Suprapubic skin (tissue), 4 donors: Measurements from ENCODE around the gene CREG2. TPM values are rescaled to one million over a fixed set of nuclear protein-coding genes. Genes with fewer than 3 reads are reported as not detected.

Experiments
- DNase-seq, 2 donors: peaks; one replicate each; pipeline ENCODE4 v3.0.0-alpha.2; 2019; ENCODE audit warnings: low spot score in 2 of 2
- H3K27ac ChIP-seq: fragments of 200-600 bp; sonication (generic); one replicate; pipeline ENCODE4 v1.5.1; 2019
- H3K27me3 ChIP-seq: fragments of 200-600 bp; sonication (generic); one replicate; pipeline ENCODE4 v1.5.1; 2019
- H3K36me3 ChIP-seq: fragments of 200-600 bp; sonication (generic); one replicate; pipeline ENCODE4 v1.5.1; 2019
- H3K4me1 ChIP-seq: fragments of 200-600 bp; sonication (generic); one replicate; pipeline ENCODE4 v1.5.1; 2019
- H3K4me3 ChIP-seq: fragments of 200-600 bp; sonication (generic); one replicate; pipeline ENCODE4 v1.5.1; 2019; ENCODE audit warnings: mild to moderate bottlenecking
- H3K9me3 ChIP-seq: fragments of 200-600 bp; sonication (generic); one replicate; pipeline ENCODE4 v1.5.1; 2019
- EP300 ChIP-seq: sonication (generic); formaldehyde crosslinking; IDR thresholded peaks from one replicate; pipeline ENCODE4 v1.6.1; 2017; ENCODE audit warnings: antibody characterized with exemption
- POLR2A ChIP-seq, 2 donors: fragments of 450-650 bp; IDR thresholded peaks; one replicate each; pipeline ENCODE4 v1.6.1; 2017; ENCODE audit warnings: antibody characterized with exemption in 2 of 2, mild to moderate bottlenecking in 2 of 2, moderate library complexity in 2 of 2
- POLR2AphosphoS5 ChIP-seq, 3 donors: sonication (generic); formaldehyde crosslinking; IDR thresholded peaks; one replicate each; pipeline ENCODE4 v1.6.1; 2017; ENCODE audit warnings: antibody characterized with exemption in 3 of 3
- WGBS: methylation state at CpG from one replicate; pipeline ENCODE4 v1.1.5; 2018; 5-methylcytosine and 5-hydroxymethylcytosine counted together
- total RNA-seq, 4 donors: library from RNA; depleted of rRNA; stranded (reverse); fragments of >200 nt; gene quantifications; one replicate each; pipeline ENCODE4 v1.1.0, GENCODE V29; 2016
- TF ChIP-seq, protein P1 (sequence below), 2 donors: fragments of 200-600 bp in 1 of 2; fragments of 450-650 bp in 1 of 2; sonication (generic) in 1 of 2; IDR thresholded peaks; one replicate each; pipeline ENCODE4 v1.5.1; 2016 to 2019; ENCODE audit warnings: antibody characterized with exemption in 2 of 2, mild to moderate bottlenecking in 1 of 2, moderate library complexity in 1 of 2

Gene CREG2
- total RNA-seq, 4 donors from 2014 or later = 0.17 to 1.3 TPM; not detected in 2

DNA sequence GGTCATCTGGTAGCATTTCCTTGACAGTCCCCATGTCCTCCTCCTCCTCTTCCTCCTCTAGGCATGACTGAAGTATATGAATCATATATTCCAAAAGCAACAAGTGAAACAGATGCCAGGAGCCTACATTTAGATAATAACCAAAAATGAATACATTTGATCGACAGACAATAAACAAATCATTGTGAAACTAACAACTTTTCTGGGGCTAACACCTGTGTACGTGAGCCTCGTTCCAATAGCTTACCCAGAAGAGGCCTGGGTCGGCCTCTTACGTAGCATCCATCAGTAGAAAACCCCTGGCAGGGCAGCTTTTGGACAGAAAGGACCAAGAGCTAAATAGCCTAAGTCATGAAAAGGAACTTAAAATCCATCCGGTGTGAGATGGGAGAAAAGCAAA, 15.3 kb upstream of the CREG2 start:
- WGBS = 94% methylated on average over 6 of the region's 6 CpGs
- H3K36me3 ChIP-seq = no peaks in the 10 kb centered on the region
- H3K4me1 ChIP-seq = no peaks in the 10 kb centered on the region
- no peak overlapping the region for H3K27ac ChIP-seq
- no peak for TF ChIP-seq EP300
- TF ChIP-seq, protein P1, sequence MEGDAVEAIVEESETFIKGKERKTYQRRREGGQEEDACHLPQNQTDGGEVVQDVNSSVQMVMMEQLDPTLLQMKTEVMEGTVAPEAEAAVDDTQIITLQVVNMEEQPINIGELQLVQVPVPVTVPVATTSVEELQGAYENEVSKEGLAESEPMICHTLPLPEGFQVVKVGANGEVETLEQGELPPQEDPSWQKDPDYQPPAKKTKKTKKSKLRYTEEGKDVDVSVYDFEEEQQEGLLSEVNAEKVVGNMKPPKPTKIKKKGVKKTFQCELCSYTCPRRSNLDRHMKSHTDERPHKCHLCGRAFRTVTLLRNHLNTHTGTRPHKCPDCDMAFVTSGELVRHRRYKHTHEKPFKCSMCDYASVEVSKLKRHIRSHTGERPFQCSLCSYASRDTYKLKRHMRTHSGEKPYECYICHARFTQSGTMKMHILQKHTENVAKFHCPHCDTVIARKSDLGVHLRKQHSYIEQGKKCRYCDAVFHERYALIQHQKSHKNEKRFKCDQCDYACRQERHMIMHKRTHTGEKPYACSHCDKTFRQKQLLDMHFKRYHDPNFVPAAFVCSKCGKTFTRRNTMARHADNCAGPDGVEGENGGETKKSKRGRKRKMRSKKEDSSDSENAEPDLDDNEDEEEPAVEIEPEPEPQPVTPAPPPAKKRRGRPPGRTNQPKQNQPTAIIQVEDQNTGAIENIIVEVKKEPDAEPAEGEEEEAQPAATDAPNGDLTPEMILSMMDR (IDR thresholded peaks at IDR 0.05) = no peak
- no peak for TF ChIP-seq POLR2AphosphoS5 (IDR thresholded peaks at IDR 0.05)
- TF ChIP-seq POLR2A (IDR thresholded peaks at IDR 0.05) = no peak
- no peaks in the 10 kb centered on the region for H3K9me3 ChIP-seq
- H3K4me3 ChIP-seq = no peak overlapping the region
- H3K27me3 ChIP-seq = no peaks in the 10 kb centered on the region
- no peak for DNase-seq

DNA sequence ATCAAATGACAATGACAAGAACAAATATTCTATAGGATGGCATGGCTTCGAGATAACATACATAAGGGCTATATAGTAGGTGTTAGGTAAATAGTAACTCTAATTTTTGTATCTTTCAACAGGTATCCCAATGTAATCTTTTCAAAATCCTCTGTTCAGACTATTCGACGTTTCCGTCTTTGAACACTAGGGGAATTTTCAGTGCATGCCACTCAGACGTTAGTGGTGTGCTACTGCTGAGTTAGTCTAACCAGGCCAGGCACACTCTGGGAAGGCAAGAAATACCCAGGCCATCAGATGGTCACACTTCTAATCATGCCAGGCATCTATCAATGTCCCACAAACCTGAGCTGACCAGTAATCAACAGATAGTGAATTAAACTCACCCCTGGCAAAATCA, 14.6 kb upstream of the CREG2 start:
- no peak for DNase-seq
- no peak for TF ChIP-seq EP300
- no peak for TF ChIP-seq POLR2A (IDR thresholded peaks at IDR 0.05)
- no peak for TF ChIP-seq POLR2AphosphoS5 (IDR thresholded peaks at IDR 0.05)
- TF ChIP-seq, protein P1 (IDR thresholded peaks at IDR 0.05) = no peak
- 82% methylated on average over 5 of the region's 5 CpGs for WGBS

DNA sequence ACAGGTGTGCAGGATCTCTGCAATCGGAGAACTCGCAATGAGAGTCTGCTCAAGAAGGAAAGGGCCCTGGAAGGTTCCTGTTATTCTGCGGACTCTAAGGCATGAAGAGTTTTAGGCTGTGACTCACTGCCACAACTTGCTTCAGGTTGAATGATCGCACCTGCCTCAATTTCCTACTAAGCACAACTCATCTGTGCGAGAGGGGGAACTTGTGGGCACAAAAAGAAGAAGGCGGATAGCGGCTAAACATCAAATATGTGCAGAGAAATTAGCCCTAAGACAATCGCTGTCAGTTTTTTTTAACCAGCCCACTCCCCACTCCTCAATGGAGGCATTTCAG, 14.0 kb upstream of the CREG2 start:
- no peaks in the 10 kb centered on the region for H3K36me3 ChIP-seq
- H3K27ac ChIP-seq = no peak overlapping the region
- no peak for DNase-seq
- no peak for TF ChIP-seq POLR2AphosphoS5 (IDR thresholded peaks at IDR 0.05)
- no peak for TF ChIP-seq POLR2A (IDR thresholded peaks at IDR 0.05)
- TF ChIP-seq, protein P1 (IDR thresholded peaks at IDR 0.05) = no peak
- no peak for TF ChIP-seq EP300
- 79% methylated on average over 8 of the region's 8 CpGs for WGBS
- no peaks in the 10 kb centered on the region for H3K4me1 ChIP-seq
- H3K9me3 ChIP-seq = no peaks in the 10 kb centered on the region
- no peak overlapping the region for H3K4me3 ChIP-seq
- no peaks in the 10 kb centered on the region for H3K27me3 ChIP-seq

More for the DNA sequence above, 14.6 kb upstream of the CREG2 start:
- no peaks in the 10 kb centered on the region for H3K27me3 ChIP-seq
- no peaks in the 10 kb centered on the region for H3K4me1 ChIP-seq
- H3K9me3 ChIP-seq = no peaks in the 10 kb centered on the region
- H3K4me3 ChIP-seq = no peak overlapping the region
- no peak overlapping the region for H3K27ac ChIP-seq
- H3K36me3 ChIP-seq = no peaks in the 10 kb centered on the region

DNA sequence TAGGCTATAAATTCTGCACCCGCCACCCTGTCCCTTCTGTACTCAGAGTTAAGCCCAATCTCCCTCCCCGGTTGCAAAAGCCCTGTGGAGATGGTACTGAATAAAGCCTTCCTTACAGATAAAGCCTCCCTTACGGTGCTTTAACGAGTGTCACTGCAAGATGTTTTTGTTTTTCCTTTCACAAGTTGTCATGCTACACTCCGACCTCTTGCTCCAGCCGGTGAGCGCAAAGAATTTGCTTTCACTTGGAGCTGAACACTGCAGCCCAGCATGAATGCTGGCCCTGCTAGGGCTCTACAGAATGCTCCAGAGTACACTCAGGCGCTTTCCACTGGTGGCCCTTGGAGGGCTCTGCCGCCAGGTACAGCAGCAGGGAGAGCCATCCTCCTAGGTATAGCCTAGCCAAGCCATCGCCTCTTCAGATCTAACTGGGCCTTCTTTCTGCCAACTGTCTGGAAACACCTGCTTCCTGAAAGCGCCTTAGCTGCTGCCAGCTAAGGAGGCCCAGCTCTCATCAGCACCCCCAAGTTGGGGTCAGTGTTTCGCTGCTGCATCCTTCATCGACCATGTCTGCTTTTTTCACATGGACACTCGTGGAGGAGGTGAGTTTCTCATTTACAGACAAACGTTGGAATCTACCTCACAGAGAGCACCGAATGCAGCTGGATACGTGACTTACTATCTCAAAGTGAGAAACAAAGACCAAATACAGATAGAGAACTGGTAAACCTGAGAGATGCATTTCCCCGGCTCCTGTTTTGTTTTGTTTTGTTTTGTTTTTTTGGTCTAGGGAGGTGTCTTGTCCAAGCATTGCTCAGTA, 13.4 kb upstream of the CREG2 start:
- WGBS = 79% methylated on average over 18 of the region's 18 CpGs
- Histone ChIP-seq H3K9me3 (no peaks in the 10 kb centered on the region), H3K27ac (no peak overlapping the region), H3K36me3 (no peaks in the 10 kb centered on the region), H3K27me3 (no peaks in the 10 kb centered on the region), H3K4me1 (no peaks in the 10 kb centered on the region), H3K4me3 (no peak overlapping the region)
- no peak for DNase-seq
- TF ChIP-seq POLR2AphosphoS5 (IDR thresholded peaks at IDR 0.05) (no peak), POLR2A (IDR thresholded peaks at IDR 0.05) (no peak), EP300 (no peak)
- TF ChIP-seq, protein P1 (IDR thresholded peaks at IDR 0.05) = no peak

DNA sequence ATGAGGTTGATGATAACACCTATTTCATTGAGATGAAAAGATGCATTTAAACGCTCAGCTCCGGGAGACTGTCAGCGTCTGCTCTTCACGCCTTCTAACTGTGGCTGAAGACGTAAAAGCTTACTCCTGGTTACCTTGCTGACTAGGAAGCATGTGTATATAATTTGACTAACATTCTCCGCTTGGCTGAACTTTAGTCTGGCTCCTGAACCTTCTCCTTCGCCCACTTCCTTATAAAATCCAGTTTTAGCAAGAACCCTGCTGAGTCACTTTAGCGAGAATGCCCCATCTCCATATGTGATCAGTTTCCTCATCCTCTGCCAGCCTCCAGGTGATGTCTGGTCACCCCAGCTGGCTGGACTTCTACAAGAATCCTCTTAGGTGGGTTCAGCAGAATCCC, 12.7 kb upstream of the CREG2 start:
- TF ChIP-seq, protein P1 (IDR thresholded peaks at IDR 0.05) = no peak
- no peak for TF ChIP-seq POLR2A (IDR thresholded peaks at IDR 0.05)
- TF ChIP-seq EP300 = no peak
- no peak for TF ChIP-seq POLR2AphosphoS5 (IDR thresholded peaks at IDR 0.05)
- no peak overlapping the region for H3K4me3 ChIP-seq
- no peak overlapping the region for H3K27ac ChIP-seq
- 70% methylated on average over 8 of the region's 8 CpGs for WGBS
- no peak for DNase-seq
- no peaks in the 10 kb centered on the region for H3K9me3 ChIP-seq
- H3K36me3 ChIP-seq = no peaks in the 10 kb centered on the region
- H3K27me3 ChIP-seq = no peaks in the 10 kb centered on the region
- H3K4me1 ChIP-seq = no peaks in the 10 kb centered on the region
